IPS-NIHi11 (cell line): Measurements from ENCODE around the gene CD300H.
"Not testable (repeated sequence)": the region's sequence is repeated elsewhere in the genome, so short reads cannot be mapped to it uniquely, and the experiment has no call there.

Experiments used
- DNase-seq: peaks from one replicate; pipeline ENCODE4 v3.0.0; 2012; ENCODE audit warnings: mixed read lengths, low spot score

CD300H gene

DNA sequence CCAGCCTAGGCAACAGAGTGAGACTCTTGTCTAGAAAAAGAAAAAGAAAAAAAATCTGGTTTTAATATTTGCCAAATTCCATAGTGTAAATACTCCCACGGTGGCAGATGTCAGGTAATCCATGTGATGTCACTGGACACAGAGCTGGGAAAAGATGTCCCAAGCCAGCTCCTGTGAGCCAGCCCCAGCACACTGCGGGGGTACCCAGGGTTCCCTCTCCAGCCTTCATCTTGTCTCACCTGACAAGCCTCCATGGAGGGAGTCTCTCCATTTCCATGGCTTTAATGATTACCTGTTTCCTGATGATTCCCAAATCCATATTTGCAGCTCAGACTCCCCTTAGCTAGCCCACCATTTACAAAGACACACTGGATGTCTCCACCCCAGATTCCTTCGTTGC, 40.6 kb downstream of the CD300H start:
- peak; percentile 4 for DNase-seq

DNA sequence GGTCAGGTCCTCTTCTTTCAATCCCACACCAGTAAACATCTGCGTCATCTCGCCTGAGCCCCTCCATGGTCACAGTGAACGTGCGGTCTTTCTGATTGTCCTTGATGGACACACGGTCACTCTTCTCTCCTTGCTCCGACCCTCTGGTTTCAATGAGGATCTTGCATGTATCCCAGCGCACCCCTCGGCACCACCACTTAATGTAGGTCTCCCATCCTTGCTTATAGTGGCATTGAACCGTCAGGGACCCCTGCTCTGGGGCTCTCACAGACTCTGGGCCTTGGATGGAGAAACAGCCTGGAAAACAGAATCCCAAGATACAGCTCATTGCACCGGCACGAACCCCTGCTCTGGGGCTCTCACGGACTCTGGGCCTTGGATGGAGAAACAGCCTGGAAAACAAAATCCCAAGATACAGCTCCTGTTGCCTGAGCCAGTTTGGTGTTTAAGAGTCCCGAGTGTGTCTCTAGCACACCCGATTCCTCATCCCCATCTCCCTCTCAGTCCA, 41.5 kb downstream of the CD300H start:
- DNase-seq: no peak

DNA sequence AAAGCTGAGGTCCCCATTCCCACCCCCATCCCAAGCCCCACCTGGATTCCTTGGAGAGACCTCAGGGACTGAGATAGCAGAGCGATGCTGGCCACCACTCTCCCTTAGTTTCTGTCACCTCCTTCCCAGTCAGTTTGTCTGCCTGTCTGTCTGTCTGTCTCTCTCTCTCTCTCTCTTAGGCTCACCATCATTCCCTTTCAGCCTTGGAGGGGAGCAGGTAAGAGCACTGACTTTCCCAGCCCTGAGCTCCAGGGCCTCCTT, 41.9 kb downstream of the CD300H start:
- no peak for DNase-seq

DNA sequence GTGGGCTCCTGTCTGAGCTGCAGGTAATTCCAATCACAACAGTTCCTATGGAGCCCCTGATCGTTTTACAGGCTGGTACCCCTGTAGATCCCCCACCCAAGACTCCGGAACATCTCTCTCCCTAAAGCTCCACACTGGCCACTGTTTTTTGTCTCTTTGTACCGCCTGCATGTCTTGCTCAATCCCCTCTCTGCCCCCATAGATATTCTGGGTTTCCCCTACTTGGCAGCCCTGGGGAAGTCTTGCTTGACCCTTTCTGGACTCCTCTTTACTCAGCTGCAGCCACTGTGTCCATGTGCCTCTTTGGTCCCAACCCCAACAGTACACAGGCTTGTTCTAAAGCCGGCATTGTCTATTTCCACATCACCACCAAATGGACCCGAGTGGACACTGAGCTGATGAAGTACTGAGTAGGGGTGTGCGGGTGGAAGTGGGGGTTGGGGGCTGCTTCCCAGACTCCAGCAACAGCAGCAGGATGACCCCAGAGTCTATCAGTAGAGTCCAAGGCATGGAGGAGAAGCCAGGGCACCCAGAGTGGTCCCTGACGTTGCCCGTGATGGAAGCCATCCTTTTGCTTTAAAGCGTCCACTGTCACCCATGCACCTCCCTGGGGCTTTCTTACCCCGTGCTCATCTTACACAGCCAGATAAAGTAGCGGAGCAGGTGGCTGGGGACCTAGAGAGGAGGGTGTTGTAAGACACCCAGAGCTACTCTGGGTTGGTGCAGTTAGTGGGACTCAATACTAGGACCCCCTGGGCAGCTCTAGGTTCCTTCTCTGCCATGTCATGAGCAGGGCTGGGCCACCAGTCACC, 42.5 kb downstream of the CD300H start:
- peak; percentile 1 for DNase-seq

DNA sequence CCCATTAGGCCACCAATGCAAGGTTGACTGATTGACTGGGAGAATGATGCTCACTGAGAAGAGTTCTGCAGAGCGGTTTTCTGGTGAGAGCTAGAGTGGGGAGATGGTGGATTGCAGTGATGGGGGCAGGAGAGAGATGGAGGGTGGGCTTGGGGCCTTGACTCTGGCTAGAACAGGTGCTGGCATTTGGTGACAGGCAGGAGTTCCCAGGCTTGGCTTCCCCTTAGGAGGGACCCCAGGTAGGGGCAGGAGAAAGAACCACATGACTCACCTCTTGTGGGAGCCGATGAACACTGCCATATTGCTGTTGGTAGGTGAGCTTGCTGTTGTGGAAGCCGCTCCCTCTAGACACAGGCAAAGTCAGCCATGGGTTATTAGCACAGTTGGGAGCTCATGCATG, 44.0 kb downstream of the CD300H start:
- no peak for DNase-seq

DNA sequence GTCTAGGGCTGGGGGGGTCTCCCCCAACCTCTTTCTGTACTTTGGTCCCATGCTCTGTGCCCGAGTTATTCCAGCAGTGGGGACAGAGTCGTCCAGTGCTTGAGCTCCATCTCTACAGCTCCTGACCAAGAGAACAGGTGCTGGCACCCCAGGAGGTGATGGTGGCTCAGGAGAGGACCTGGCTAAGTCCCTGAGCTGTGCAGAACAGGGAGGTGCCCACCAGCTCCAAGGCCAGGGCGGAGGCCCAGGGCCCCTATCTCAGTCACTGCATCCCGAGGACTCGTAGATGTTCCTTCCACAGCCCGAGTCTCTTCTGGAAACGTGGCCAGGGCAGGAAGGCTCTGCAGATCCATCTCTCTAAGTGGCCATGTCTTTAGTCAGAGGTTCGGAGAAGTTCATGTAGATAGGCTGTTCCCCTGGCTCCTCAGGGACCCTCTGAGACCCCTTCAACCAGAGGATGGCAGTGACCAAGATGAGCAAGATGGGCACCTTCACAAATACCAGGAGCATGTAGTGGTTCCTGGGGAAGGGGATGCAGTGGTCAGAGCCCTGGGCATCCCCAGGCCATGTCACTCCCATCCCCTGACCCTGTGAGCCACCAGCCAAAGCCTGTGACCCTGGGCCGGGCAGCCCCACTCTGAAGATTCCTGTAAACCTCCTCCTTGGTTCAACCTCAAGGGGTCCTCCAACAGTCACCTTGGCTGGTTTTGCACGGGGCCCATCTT, 44.8 kb downstream of the CD300H start:
- peak; percentile 3 for DNase-seq

DNA sequence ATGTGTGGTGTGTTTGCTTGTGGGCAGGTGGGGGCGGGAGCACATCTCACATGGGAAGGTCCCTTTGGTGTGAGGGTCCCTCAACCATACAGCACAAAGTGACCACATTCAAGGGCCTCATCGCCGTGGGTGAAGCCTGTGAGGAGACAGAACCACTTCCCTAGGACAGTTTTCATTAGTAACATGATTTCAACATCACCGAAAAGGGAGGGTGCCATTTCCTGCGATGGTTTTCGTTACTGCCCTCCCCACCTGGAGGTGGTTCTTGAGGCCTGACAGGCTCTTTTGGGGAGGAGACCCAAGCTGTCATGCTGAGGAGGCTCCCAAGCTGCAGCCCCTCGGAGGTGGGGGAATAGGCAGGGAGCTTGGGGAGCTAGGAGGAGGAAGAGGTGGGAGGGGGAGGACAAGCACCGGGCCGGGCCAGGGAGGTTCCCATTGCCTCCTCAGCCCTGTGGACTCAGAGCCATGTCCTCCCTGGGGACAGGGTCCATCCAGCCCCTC, 45.6 kb downstream of the CD300H start:
- DNase-seq: peak; percentile 2

DNA sequence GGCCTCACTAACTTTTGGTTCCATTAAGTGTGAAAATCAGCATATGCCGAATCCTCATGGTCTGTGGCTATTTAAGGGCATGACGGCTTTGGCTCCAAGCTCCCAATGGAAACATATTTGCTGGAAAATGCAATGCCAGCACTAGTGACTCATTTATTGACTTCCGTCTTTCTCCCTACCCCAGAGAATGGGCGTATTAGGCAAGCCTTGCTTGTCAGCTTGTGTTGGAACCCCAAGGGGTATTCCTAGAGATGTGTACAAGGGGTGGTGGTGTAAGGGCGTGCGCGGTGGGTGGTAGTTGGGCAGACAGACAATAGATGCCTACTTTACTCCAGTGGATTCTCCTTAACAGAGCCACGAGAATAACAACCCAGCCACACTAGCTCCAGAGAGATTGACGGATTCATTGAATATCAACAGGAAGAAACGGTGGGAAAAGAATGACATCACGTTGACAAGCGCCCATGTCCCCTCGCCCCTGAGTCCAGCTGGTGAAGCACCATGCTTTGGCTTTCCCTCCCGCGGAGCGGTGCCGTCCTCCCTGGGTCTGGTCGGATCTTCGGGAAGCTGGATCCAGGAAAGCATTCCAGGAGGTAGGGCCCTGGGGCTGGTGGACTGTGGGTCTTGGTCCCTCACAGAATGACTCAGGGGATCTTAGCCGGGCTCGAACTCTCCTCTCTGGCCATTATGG, 46.4 kb downstream of the CD300H start:
- DNase-seq: peak; percentile 5

DNA sequence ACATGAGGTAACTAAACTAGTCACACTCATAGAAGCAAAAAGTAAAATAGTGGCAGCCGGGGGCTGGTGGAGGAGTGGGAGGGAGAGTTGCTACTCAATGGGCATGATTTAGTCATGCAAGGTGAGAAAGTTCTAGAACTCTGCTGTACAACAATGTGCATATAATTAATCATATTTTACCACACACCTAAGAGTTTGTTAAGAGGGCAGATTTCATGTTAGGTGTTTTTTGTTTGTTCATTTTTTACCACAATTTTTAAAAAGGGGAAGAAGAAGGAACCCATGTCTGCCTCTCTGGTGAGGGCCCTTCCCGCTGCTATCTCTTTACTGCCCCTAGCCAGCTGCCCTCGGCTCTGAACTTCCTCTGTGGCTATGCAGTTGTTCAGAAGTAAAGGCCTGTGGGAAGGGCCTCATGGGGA, 47.3 kb downstream of the CD300H start:
- peak; percentile 5 for DNase-seq

DNA sequence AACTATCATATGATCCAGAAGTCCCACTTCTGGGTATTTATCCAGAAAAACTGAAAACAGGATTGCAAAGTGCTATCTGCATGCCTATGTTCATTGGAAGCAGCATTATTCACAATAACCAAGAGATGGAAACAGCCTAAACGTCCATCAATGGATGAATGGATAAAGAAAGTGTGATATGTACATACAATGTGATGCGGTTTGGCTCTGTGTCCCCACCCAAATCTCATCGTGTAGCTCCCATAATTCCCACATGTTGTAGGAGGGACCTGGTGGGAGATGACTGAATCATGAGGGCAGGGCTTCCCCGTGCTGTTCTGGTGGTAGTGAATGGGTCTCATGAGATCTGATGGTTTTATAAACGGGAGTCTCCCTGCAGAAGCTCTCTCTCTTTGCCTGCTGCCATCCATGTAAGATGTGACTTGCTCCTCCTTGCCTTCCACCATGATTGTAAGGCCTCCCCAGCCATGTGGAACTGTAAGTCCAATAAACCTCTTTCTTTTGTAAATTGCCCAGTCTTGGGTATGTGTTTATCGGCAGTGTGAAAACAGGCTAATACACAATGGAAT, 48.8 kb downstream of the CD300H start:
- not testable (repeated sequence) for DNase-seq

DNA sequence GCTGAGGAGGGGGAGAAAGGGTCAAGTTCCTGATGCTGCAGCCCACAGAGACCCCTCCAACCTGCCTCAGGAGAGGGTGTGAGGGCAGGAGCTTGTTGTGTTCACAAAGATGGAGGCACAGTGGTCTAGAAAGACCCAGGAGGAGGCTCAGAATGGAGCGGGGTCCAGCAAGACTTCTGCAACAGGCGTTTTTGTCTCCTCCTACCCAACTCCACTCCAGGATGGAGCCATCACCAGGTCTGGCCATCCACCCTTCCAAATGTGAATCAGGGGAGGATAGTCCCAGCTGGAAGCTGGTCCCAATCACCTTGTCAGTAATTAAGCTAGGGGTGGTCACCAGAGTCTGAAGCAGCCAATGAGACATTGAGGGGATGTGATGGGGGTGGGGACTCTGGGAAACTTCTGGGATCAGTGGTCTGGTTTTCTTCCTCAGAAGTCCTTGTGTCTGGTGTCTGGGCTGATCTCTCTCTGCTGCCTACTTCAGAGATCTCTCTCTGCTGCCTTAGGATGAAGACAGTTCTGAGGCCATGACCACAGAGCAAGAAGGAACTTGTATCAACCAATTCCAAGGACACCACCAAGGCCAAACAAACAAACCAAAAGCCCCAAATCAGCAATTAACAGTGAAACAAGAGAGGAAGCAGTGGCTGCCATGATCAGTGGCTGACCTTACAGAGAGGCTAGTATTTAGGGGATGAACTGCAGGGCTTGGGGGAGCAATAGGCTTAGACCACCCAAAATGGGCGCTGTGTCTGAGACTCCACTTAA, 50.6 kb downstream of the CD300H start:
- DNase-seq: no peak

DNA sequence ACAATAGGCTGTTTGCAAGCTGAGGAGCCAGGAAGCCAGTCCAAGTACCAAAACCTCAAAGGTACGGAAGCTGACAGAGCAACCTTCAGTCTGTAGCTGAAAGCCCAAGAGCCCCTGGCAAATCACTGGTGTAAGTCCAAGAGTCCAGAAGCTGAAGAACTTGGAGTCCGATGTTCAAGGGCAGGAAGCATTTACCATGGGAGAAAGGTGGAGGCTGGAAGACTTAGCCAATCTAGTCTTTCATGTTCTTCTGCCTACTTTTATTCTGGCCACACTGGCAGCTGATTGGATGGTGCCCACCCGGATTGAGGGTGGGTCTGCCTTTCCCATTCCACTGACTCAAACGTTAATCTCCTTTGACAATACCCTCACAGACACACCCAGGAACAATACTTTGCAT, 51.4 kb downstream of the CD300H start:
- DNase-seq: no peak

DNA sequence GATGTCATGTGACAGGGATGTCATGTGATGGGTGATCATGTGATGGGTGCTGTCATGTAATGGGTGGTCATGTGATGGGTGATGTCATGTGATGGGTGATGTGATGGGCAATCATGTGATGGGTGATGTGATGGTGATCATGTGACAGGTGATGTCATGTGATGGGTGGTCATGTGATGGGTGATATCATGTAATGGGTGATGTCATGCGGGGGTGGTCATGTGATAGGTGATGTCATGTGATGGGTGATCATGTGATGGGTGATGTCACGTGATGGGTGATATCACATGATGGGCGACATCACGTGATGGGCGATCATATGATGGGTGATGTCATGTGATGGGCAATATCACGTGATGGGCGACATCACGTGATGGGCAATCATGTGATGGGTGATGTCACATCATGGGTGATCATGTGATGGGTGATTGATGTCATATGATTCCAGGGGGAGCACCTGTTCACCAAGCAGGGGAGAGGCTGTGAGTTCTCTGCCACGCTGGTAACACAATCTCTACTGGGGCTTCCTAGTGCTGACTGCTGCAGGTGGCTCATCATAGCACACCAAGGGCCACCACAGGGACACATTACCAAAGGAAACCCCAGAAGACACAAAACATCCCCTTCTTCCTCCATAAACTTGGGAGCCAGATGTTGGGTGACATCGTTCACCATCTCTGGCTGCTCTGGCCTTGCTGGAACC, 52.5 kb downstream of the CD300H start:
- DNase-seq: no peak

DNA sequence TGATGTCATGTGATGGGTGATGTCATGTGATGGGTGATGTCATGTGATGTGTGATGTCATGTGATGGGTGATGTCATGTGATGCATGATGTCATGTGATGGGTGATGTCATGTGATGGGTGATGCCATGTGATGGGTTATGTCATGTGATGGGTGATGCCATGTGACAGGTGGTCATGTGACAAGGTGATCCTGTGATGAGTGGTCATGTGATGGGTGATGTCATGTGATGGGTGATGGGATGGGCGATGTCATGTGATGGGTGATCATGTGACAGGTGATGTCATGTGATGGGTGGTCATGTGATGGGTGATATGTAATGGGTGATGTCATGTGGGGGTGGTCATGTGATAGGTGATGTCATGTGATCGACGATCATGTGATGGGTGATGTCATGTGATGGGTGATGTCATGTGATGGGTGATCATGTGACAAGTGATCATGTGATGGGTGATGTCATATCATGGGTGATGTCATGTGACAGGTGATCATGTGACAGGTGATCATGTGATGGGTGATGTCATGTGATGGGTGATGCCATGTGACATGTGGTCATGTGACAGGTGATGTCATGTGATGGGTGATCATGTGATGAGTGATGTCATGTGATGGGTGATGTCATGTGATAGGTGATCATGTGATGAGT, 53.2 kb downstream of the CD300H start:
- DNase-seq: no peak

DNA sequence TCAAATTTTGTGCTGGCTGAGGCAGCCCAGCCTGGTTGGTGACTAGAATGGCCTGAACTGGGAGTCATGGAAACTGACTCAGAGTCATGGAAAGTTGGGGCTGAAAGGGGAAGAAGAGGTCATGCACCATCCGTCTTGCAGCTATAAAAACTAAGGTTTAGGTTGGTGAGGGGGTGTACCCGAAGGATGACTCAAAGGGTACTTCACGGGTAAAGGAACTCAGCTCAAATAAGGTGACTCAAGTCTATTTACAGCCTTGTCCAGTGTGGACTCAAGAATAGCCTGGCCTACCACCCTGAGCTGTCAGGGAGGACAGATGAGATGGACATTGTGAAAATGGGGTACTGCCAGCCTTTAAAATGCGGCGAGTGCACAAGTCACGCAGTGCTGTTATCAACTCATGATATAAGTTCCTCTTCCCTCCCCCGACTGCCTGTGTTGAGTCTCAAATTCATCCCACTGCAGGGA, 54.7 kb downstream of the CD300H start:
- DNase-seq: no peak

DNA sequence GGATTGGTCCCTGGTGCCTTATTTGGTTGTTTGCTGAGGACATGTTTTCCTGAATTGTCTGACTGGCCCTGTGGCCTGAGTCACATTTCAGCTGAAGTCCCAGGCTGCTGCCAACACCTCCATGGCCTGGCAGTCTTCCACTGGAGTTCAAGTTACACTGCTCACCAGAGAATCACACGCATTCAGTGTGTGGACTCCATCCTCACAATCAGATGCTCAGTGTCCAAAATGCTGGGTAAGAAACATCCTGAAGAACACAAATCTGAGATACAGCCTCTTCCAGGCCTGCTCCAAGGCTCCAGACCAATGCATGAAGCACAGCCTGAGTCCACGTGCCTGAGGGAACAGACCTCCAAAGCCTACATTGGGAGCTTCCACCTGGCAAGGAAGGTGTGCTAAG, 55.3 kb downstream of the CD300H start:
- DNase-seq: no peak
